OCI-LY1 (cell line): Measurements from ENCODE around the gene CCNB2.

Source experiments
- H2AFZ ChIP-seq: fragments of 200-600 bp; sonication (generic), shearing (Covaris generic); 2 replicates; pipeline ENCODE4 v1.6.0; 2014; ENCODE audit warnings: antibody characterized with exemption, mild to moderate bottlenecking, low read length
- H3F3A ChIP-seq: fragments of 200-600 bp; sonication (generic), shearing (Covaris generic); 2 replicates; pipeline ENCODE4 v1.6.0; 2014; ENCODE audit warnings: mild to moderate bottlenecking, antibody characterized with exemption, low read length, moderate library complexity; ENCODE audit not compliant: insufficient read depth
- H3K27ac ChIP-seq: fragments of 200-600 bp; sonication (generic); 2 replicates; pipeline ENCODE4 v1.5.1; 2014; ENCODE audit warnings: low read length, mixed run types, mild to moderate bottlenecking, low read depth; ENCODE audit not compliant: poor library complexity, severe bottlenecking
- H3K27me3 ChIP-seq: fragments of 200-600 bp; sonication (generic); 2 replicates; pipeline ENCODE4 v1.6.0; 2014; ENCODE audit warnings: antibody characterized with exemption, mild to moderate bottlenecking, low read length, moderate library complexity; ENCODE audit not compliant: insufficient read depth
- H3K36me3 ChIP-seq: fragments of 200-600 bp; sonication (generic); 2 replicates; pipeline ENCODE4 v1.6.1; 2014; ENCODE audit warnings: mild to moderate bottlenecking, antibody characterized with exemption, low read length, moderate library complexity, mixed read lengths; ENCODE audit not compliant: insufficient read depth
- H3K4me1 ChIP-seq: fragments of 200-600 bp; sonication (generic); 2 replicates; pipeline ENCODE4 v1.5.1; 2014; ENCODE audit warnings: mild to moderate bottlenecking, low read length, moderate library complexity; ENCODE audit not compliant: insufficient read depth, severe bottlenecking
- H3K4me2 ChIP-seq: fragments of 200-600 bp; sonication (generic), shearing (Covaris generic); 2 replicates; pipeline ENCODE4 v1.6.1; 2014; ENCODE audit warnings: low read length
- H3K4me3 ChIP-seq: fragments of 200-600 bp; sonication (generic); 2 replicates; pipeline ENCODE4 v1.5.1; 2014; ENCODE audit warnings: low read length, low read depth, mild to moderate bottlenecking, mixed read lengths; ENCODE audit not compliant: poor library complexity, severe bottlenecking
- H3K79me2 ChIP-seq: fragments of 200-600 bp; shearing (Covaris generic); 2 replicates; pipeline ENCODE4 v1.6.1; 2016; ENCODE audit warnings: mixed run types, low read length, mixed read lengths; ENCODE audit not compliant: insufficient read depth
- H3K9ac ChIP-seq: fragments of 200-600 bp; sonication (generic), shearing (Covaris generic); 2 replicates; pipeline ENCODE4 v1.6.1; 2014; ENCODE audit warnings: mild to moderate bottlenecking, low read length, mixed read lengths
- H3K9me2 ChIP-seq: fragments of 200-600 bp; sonication (generic), shearing (Covaris generic); 2 replicates; pipeline ENCODE4 v1.6.1; 2014; ENCODE audit warnings: low read depth, mild to moderate bottlenecking, low read length, mixed read lengths
- H3K9me3 ChIP-seq: fragments of 200-600 bp; shearing (Covaris generic); 2 replicates; pipeline ENCODE4 v1.6.1; 2014; ENCODE audit warnings: low read length, mixed read lengths
- H4K20me1 ChIP-seq: fragments of 200-600 bp; sonication (generic), shearing (Covaris generic); 2 replicates; pipeline ENCODE4 v1.6.0; 2016; ENCODE audit warnings: mild to moderate bottlenecking, low read length; ENCODE audit not compliant: insufficient read depth
- EZH2 ChIP-seq: fragments of 200-600 bp; sonication (generic), shearing (Covaris generic); IDR thresholded peaks from 2 replicates; pipeline ENCODE4 v1.8.0; 2017; ENCODE audit warnings: borderline replicate concordance, mixed run types, mild to moderate bottlenecking, antibody characterized with exemption, low read length, moderate library complexity, mixed read lengths
- TF ChIP-seq, protein P1 (sequence below): fragments of 200-600 bp; sonication (generic), shearing (Covaris generic); IDR thresholded peaks from 2 replicates; pipeline ENCODE4 v1.5.1; 2017; ENCODE audit warnings: mild to moderate bottlenecking, antibody characterized with exemption, low read length, moderate library complexity, mixed read lengths

The CCNB2 gene

DNA sequence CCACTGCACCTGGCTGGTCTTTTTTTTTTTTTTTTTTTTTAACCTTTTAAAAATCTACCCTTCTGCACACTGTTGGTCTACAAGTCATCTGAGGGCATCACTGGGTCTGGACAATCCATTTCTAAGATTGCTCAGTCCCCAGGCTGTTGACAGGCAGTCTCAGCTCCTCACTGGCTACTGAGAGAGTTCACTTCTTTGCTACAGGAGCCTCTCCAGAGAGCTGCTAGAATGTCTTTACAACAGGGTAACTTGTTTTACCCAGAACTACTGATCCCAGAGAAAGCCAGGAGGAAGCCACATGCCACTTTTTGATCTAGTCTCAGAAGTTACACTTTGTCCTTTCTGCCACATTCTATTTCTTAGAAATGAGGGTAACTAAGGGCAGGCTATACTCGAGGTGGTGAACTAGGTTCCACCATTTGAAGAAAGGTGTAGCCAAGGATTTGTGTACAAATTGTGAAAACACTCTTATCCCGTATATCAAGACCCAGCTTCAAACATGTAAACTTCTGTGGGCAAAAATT lies 5.7 kb upstream of the CCNB2 start:
- Histone ChIP-seq H3F3A (no peaks in the 10 kb centered on the region), H3K4me2 (no peak overlapping the region), H2AFZ (no peak overlapping the region), H4K20me1 (no peaks in the 10 kb centered on the region), H3K9ac (no peak overlapping the region), H3K4me3 (no peak overlapping the region), H3K27ac (no peak overlapping the region), H3K79me2 (no peaks in the 10 kb centered on the region), H3K36me3 (peaks cover 37% of the 10 kb centered on the region), H3K4me1 (peaks cover 2% of the 10 kb centered on the region), H3K27me3 (no peaks in the 10 kb centered on the region), H3K9me3 (no peaks in the 10 kb centered on the region), H3K9me2 (no peaks in the 10 kb centered on the region)
- TF ChIP-seq, protein P1, sequence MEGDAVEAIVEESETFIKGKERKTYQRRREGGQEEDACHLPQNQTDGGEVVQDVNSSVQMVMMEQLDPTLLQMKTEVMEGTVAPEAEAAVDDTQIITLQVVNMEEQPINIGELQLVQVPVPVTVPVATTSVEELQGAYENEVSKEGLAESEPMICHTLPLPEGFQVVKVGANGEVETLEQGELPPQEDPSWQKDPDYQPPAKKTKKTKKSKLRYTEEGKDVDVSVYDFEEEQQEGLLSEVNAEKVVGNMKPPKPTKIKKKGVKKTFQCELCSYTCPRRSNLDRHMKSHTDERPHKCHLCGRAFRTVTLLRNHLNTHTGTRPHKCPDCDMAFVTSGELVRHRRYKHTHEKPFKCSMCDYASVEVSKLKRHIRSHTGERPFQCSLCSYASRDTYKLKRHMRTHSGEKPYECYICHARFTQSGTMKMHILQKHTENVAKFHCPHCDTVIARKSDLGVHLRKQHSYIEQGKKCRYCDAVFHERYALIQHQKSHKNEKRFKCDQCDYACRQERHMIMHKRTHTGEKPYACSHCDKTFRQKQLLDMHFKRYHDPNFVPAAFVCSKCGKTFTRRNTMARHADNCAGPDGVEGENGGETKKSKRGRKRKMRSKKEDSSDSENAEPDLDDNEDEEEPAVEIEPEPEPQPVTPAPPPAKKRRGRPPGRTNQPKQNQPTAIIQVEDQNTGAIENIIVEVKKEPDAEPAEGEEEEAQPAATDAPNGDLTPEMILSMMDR, result no peak
- TF ChIP-seq EZH2, result no peak

DNA sequence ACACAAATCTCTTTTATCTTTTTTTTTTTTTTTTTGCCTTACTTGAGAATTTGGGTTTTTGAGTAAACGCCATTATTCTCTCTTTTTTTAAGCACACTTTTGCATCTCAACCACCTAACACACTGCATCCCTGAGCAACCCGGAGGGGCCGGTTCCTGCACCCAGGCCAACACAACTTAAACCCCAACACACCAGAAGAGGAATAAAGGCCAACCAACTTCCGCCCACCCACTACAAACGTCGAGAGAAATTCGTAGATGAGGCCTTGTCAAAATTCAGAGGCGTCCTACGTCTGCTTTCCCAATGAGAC lies 389 bp upstream of the CCNB2 start:
- Histone ChIP-seq H3K79me2 (peaks cover 17% of the 10 kb centered on the region), H3K27ac (peak overlapping the region; percentile 81), H3K27me3 (no peaks in the 10 kb centered on the region), H3K4me3 (peak overlapping the region; percentile 90), H3K9ac (peak overlapping the region; percentile 96), H3K4me1 (peaks cover 19% of the 10 kb centered on the region), H2AFZ (peak overlapping the region; percentile 68), H3K9me3 (no peaks in the 10 kb centered on the region), H3K36me3 (peaks cover 34% of the 10 kb centered on the region), H3K4me2 (peak overlapping the region; percentile 81), H3K9me2 (no peaks in the 10 kb centered on the region), H4K20me1 (no peaks in the 10 kb centered on the region), H3F3A (peaks cover 3% of the 10 kb centered on the region; the same call in 1 of the 2 replicates)
- no peak for TF ChIP-seq EZH2
- TF ChIP-seq, protein P1, result no peak

DNA sequence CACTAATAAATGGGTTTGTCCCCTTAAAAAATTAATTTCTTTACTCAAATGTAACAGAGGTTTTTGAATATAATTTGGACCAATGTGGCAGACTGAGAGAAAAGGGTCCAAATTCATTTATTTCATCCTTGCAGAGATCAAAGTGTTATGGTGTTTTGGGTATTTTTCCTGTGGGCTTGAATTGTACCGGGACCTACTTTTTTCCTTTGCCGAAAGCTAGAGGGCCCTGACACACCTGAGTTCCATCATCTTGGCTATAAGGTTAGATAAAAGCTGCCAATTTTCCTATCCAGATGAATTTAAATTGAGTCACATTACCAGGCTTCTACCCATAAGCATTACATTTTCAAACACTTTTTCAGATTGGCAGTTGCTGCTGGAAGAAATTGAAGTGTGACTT lies 908 bp downstream of the CCNB2 start:
- Histone ChIP-seq H3K4me3 (peak overlapping the region; percentile 90), H4K20me1 (no peaks in the 10 kb centered on the region), H3K4me1 (peaks cover 19% of the 10 kb centered on the region), H3K9me2 (no peaks in the 10 kb centered on the region), H2AFZ (no peak overlapping the region), H3K27me3 (no peaks in the 10 kb centered on the region), H3K9ac (peak overlapping the region; percentile 96), H3K79me2 (peaks cover 17% of the 10 kb centered on the region), H3F3A (peaks cover 3% of the 10 kb centered on the region; the same call in 1 of the 2 replicates), H3K4me2 (peak overlapping the region; percentile 81), H3K27ac (peak overlapping the region; percentile 81), H3K36me3 (peaks cover 40% of the 10 kb centered on the region), H3K9me3 (no peaks in the 10 kb centered on the region)
- TF ChIP-seq, protein P1, result peak; percentile 28; the same call in 1 of the 2 replicates
- TF ChIP-seq EZH2, result no peak
